Activated CD4-positive, alpha-beta T cell treated with anti-CD3 and anti-CD28 coated beads, Interleukin-2, amount 50 U/mL, for 24 hours (primary cell): Measurements from ENCODE around the gene CHRM5.
A peak's percentile ranks its signal among the peaks of the same experiment; 100 is the strongest.
"Not testable (repeated sequence)": the region's sequence is repeated elsewhere in the genome, so short reads cannot be mapped to it uniquely, and the experiment has no call there.

ENCODE experiments used
- DNase-seq, 2 donors: peaks; one replicate each; pipeline ENCODE4 v3.0.0-alpha.2; 2020; ENCODE audit warnings: low read depth in 1 of 2, low spot score in 1 of 2

Gene CHRM5

GRCh38 chr15:33988384-33988783 is 20.1 kb downstream of the CHRM5 start:
- no peak for DNase-seq

- no peak for DNase-seq
Observed at GRCh38 chr15:33994005-33994615, 25.8 kb downstream of the CHRM5 start.

- not testable (repeated sequence) for DNase-seq
Observed at GRCh38 chr15:33995666-33996065, 27.4 kb downstream of the CHRM5 start.

- DNase-seq, result no peak
Observed at GRCh38 chr15:34001536-34001935, 33.2 kb downstream of the CHRM5 start.

GRCh38 chr15:34006381-34006780 is 38.1 kb downstream of the CHRM5 start:
- no peak for DNase-seq

- DNase-seq, result no peak
Observed at GRCh38 chr15:34009656-34010055, 41.4 kb downstream of the CHRM5 start.

- no peak for DNase-seq
Observed at GRCh38 chr15:34010921-34011320, 42.6 kb downstream of the CHRM5 start.

GRCh38 chr15:34011481-34011880 is 43.2 kb downstream of the CHRM5 start:
- DNase-seq, result no peak

GRCh38 chr15:34012461-34013028 is 44.2 kb downstream of the CHRM5 start:
- DNase-seq, result no peak

- DNase-seq, result no peak
Observed at GRCh38 chr15:34013746-34014145, 45.4 kb downstream of the CHRM5 start.

- no peak for DNase-seq
Observed at GRCh38 chr15:34014556-34014955, 46.3 kb downstream of the CHRM5 start.

GRCh38 chr15:34018021-34018645 is 49.8 kb downstream of the CHRM5 start:
- DNase-seq, result no peak

GRCh38 chr15:34018738-34019137 is 50.4 kb downstream of the CHRM5 start:
- DNase-seq, result not testable (repeated sequence)

- no peak for DNase-seq
Observed at GRCh38 chr15:34019369-34019990, 51.2 kb downstream of the CHRM5 start.

GRCh38 chr15:34023907-34024306 is 55.6 kb downstream of the CHRM5 start:
- DNase-seq, result no peak

GRCh38 chr15:34025252-34025651 is 57.0 kb downstream of the CHRM5 start:
- no peak for DNase-seq

- DNase-seq, result no peak
Observed at GRCh38 chr15:34027606-34028005, 59.3 kb downstream of the CHRM5 start.

GRCh38 chr15:34031987-34032760 is 63.9 kb downstream of the CHRM5 start:
- DNase-seq, result no peak

GRCh38 chr15:34038023-34038870 is 70.0 kb downstream of the CHRM5 start:
- peak; percentile 57 for DNase-seq
